Fibroblast of peridontal ligament (primary cell): Measurements from ENCODE around the gene DNMT3A.
"Not testable (repeated sequence)": the region's sequence is repeated elsewhere in the genome, so short reads cannot be mapped to it uniquely, and the experiment has no call there.

ENCODE experiments used
- DNase-seq: peaks from one replicate; pipeline ENCODE4 v3.0.0-alpha.2; 2010; ENCODE audit errors: extremely low read depth

The DNMT3A gene

GRCh38 chr2:25284756-25285155 lies 57.0 kb downstream of the DNMT3A start:
- no peak for DNase-seq

- DNase-seq = no peak
Observed at GRCh38 chr2:25283921-25284320, 57.8 kb downstream of the DNMT3A start.

- no peak for DNase-seq
Observed at GRCh38 chr2:25281941-25282340, 59.8 kb downstream of the DNMT3A start.

GRCh38 chr2:25281522-25281921 lies 60.2 kb downstream of the DNMT3A start:
- DNase-seq = no peak

GRCh38 chr2:25280051-25280687 lies 61.6 kb downstream of the DNMT3A start:
- DNase-seq = no peak

GRCh38 chr2:25279091-25279651 lies 62.6 kb downstream of the DNMT3A start:
- no peak for DNase-seq

- DNase-seq = no peak
Observed at GRCh38 chr2:25276569-25277465, 64.9 kb downstream of the DNMT3A start.

GRCh38 chr2:25275575-25275965 lies 66.2 kb downstream of the DNMT3A start:
- DNase-seq = no peak

GRCh38 chr2:25274868-25275574 lies 66.7 kb downstream of the DNMT3A start:
- DNase-seq = no peak

- no peak for DNase-seq
Observed at GRCh38 chr2:25273985-25274535, 67.7 kb downstream of the DNMT3A start.

GRCh38 chr2:25272705-25273104 lies 69.0 kb downstream of the DNMT3A start:
- not testable (repeated sequence) for DNase-seq

- DNase-seq = no peak
Observed at GRCh38 chr2:25270061-25270460, 71.7 kb downstream of the DNMT3A start.

GRCh38 chr2:25269233-25269632 lies 72.5 kb downstream of the DNMT3A start:
- no peak for DNase-seq

GRCh38 chr2:25268139-25268538 lies 73.6 kb downstream of the DNMT3A start:
- DNase-seq = no peak

GRCh38 chr2:25266399-25266798 lies 75.3 kb downstream of the DNMT3A start:
- DNase-seq = no peak

GRCh38 chr2:25265802-25266201 lies 75.9 kb downstream of the DNMT3A start:
- no peak for DNase-seq

GRCh38 chr2:25265001-25265400 lies 76.7 kb downstream of the DNMT3A start:
- DNase-seq = no peak

GRCh38 chr2:25262288-25262687 lies 79.4 kb downstream of the DNMT3A start:
- no peak for DNase-seq

- no peak for DNase-seq
Observed at GRCh38 chr2:25259737-25260124, 82.0 kb downstream of the DNMT3A start.

- DNase-seq = no peak
Observed at GRCh38 chr2:25258847-25259736, 82.6 kb downstream of the DNMT3A start.
